GM23338 (cell line): Measurements from ENCODE around the gene PEX11A. TPM values are rescaled to one million over a fixed set of nuclear protein-coding genes. Genes with fewer than 3 reads are reported as not detected.

ENCODE experiments used
- ATAC-seq: fragments of 200-7000 bp; cut with Tn5 transposase; 3 replicates; pipeline ENCODE4 v1.9.1; 2020
- DNase-seq: peaks from one replicate; pipeline ENCODE4 v3.0.0-alpha.2; 2015; ENCODE audit warnings: low spot score
- H2AFZ ChIP-seq: fragments of 200-600 bp; sonication (generic); 2 replicates; pipeline ENCODE4 v1.8.0; 2016; ENCODE audit warnings: antibody characterized with exemption, mild to moderate bottlenecking, moderate library complexity
- H3F3A ChIP-seq: fragments of 200-600 bp; sonication (generic); replicated peaks from 2 replicates; pipeline ENCODE4 v1.8.0; 2017; ENCODE audit warnings: antibody characterized with exemption, mixed run types, low read depth
- H3K27ac ChIP-seq: fragments of 200-600 bp; sonication (generic); 2 replicates; pipeline ENCODE4 v1.6.1; 2016; ENCODE audit warnings: low read depth
- H3K27me3 ChIP-seq: fragments of 200-600 bp; sonication (generic); 2 replicates; pipeline ENCODE4 v1.8.0; 2016; ENCODE audit warnings: mild to moderate bottlenecking, mixed run types, moderate library complexity; ENCODE audit not compliant: insufficient read depth
- H3K36me3 ChIP-seq: fragments of 200-600 bp; sonication (generic); 2 replicates; pipeline ENCODE4 v1.8.0; 2016; ENCODE audit warnings: mild to moderate bottlenecking; ENCODE audit not compliant: insufficient read depth
- H3K4me1 ChIP-seq: fragments of 200-600 bp; sonication (generic); 2 replicates; pipeline ENCODE4 v1.8.0; 2016; ENCODE audit warnings: mild to moderate bottlenecking, moderate library complexity; ENCODE audit not compliant: insufficient read depth
- H3K4me2 ChIP-seq: fragments of 200-600 bp; sonication (generic); 2 replicates; pipeline ENCODE4 v1.7.1; 2017; ENCODE audit warnings: mixed run types
- H3K4me3 ChIP-seq: fragments of 200-600 bp; sonication (generic); 2 replicates; pipeline ENCODE4 v1.6.1; 2016; ENCODE audit warnings: mixed run types
- H3K79me2 ChIP-seq: fragments of 200-600 bp; sonication (generic); replicated peaks from 2 replicates; pipeline ENCODE4 v1.8.0; 2017; ENCODE audit warnings: mild to moderate bottlenecking; ENCODE audit not compliant: insufficient read depth
- H3K9me2 ChIP-seq: fragments of 200-600 bp; sonication (generic); 2 replicates; pipeline ENCODE4 v1.8.0; 2017; ENCODE audit not compliant: insufficient read depth
- H4K20me1 ChIP-seq: fragments of 200-600 bp; sonication (generic); replicated peaks from 2 replicates; pipeline ENCODE4 v1.8.0; 2017; ENCODE audit warnings: mild to moderate bottlenecking; ENCODE audit not compliant: insufficient read depth
- H3K27ac Mint-ChIP-seq: 2 replicates; pipeline ENCODE4 v1.8.0; 2020; ENCODE audit warnings: inconsistent platforms, mild to moderate bottlenecking, moderate library complexity, mixed read lengths
- H3K27me3 Mint-ChIP-seq: 3 replicates; pipeline ENCODE4 v1.8.0; 2022; ENCODE audit warnings: low read depth, mild to moderate bottlenecking, moderate library complexity, mixed read lengths, inconsistent platforms; ENCODE audit not compliant: insufficient read depth, poor library complexity
- H3K36me3 Mint-ChIP-seq: 3 replicates; pipeline ENCODE4 v1.8.0; 2021; ENCODE audit warnings: low read depth, mild to moderate bottlenecking, inconsistent platforms, moderate library complexity, mixed read lengths
- H3K4me1 Mint-ChIP-seq: 3 replicates; pipeline ENCODE4 v1.8.0; 2020; ENCODE audit warnings: mild to moderate bottlenecking, inconsistent platforms, mixed read lengths
- H3K4me3 Mint-ChIP-seq: 3 replicates; pipeline ENCODE4 v1.8.0; 2021; ENCODE audit warnings: moderate library complexity, mild to moderate bottlenecking, inconsistent platforms, mixed read lengths
- H3K9me3 Mint-ChIP-seq: 3 replicates; pipeline ENCODE4 v1.8.0; 2020; ENCODE audit warnings: moderate library complexity, mild to moderate bottlenecking, inconsistent platforms, mixed read lengths
- CREB1 ChIP-seq: fragments of 250-450 bp; sonication (Bioruptor Pico); IDR thresholded peaks from 2 replicates; pipeline ENCODE4 v1.5.0; 2020; ENCODE audit warnings: low read depth, mild to moderate bottlenecking, moderate library complexity
- CTCF ChIP-seq, 2 experiments: fragments of 200-600 bp in 1 of 2; sonication (generic) in 1 of 2; conservative IDR thresholded peaks; 2 replicates each; pipeline versions ENCODE4 v1.5.1 to v1.6.1; 2016 to 2017; ENCODE audit warnings: antibody characterized with exemption in 2 of 2, low read depth in 2 of 2, mild to moderate bottlenecking in 2 of 2, moderate library complexity in 1 of 2
- ETS1 ChIP-seq: IDR thresholded peaks from 2 replicates; pipeline ENCODE4 v1.6.1; 2016; ENCODE audit warnings: antibody characterized with exemption
- JUNB ChIP-seq: IDR thresholded peaks from one replicate; pipeline ENCODE4 v1.6.1; 2016; ENCODE audit warnings: antibody characterized with exemption; ENCODE audit not compliant: unreplicated experiment
- POLR2AphosphoS5 ChIP-seq: IDR thresholded peaks from 2 replicates; pipeline ENCODE4 v1.6.1; 2016; ENCODE audit warnings: antibody characterized with exemption, low read depth
- REST ChIP-seq: IDR thresholded peaks from one replicate; pipeline ENCODE4 v1.6.1; 2018; ENCODE audit warnings: antibody characterized with exemption; ENCODE audit not compliant: unreplicated experiment
- STAT1 ChIP-seq: IDR thresholded peaks from one replicate; pipeline ENCODE4 v1.6.1; 2016; ENCODE audit warnings: antibody characterized with exemption; ENCODE audit not compliant: unreplicated experiment
- ZNF331 ChIP-seq: fragments of 250-450 bp; sonication (Bioruptor Pico); IDR thresholded peaks from 2 replicates; pipeline ENCODE4 v1.5.0; 2020; ENCODE audit warnings: low read depth, mild to moderate bottlenecking, moderate library complexity
- ZNF462 ChIP-seq: fragments of 250-450 bp; sonication (Bioruptor Pico); IDR thresholded peaks from 2 replicates; pipeline ENCODE4 v1.5.0; 2020; ENCODE audit warnings: mild to moderate bottlenecking, moderate library complexity
- polyA plus RNA-seq: library from polyadenylated mRNA; unstranded; fragments of >200 nt; fragmentation: Nextera tagmentation; extraction: Ambion mirVana; gene quantifications from 2 replicates; pipeline ENCODE4 v1.2.1, GENCODE V29; 2016
- total RNA-seq: library from RNA; depleted of rRNA; stranded (reverse); fragments of >200 nt; shearing (Covaris generic); gene quantifications from 2 replicates; pipeline ENCODE4 v1.2.3, GENCODE V29; 2014

Gene PEX11A
- total and polyA plus RNA-seq, 2 experiments from 2014 or later, result 2.1 to 4.8 TPM

GRCh38 chr15:89670971-89671560 is 19.5 kb downstream of the PEX11A start (continued):
- TF ChIP-seq ZNF462, result no peak
- TF ChIP-seq CREB1 (CRISPR knock-in tag), result no peak
- no peak for TF ChIP-seq ETS1
- TF ChIP-seq POLR2AphosphoS5, result no peak
- no peak for TF ChIP-seq JUNB

GRCh38 chr15:89669941-89670340 is 20.6 kb downstream of the PEX11A start:
- H3F3A ChIP-seq, result no peaks in the 10 kb centered on the region
- Mint-ChIP-seq H3K36me3 (no peaks in the 10 kb centered on the region), H3K27ac (no peak overlapping the region), H3K9me3 (no peaks in the 10 kb centered on the region), H3K4me1 (peaks cover 15% of the 10 kb centered on the region), H3K4me3 (no peak overlapping the region), H3K27me3 (peaks cover 11% of the 10 kb centered on the region)
- H3K9me2 ChIP-seq, result no peaks in the 10 kb centered on the region
- H3K27ac ChIP-seq, result no peak overlapping the region
- H2AFZ ChIP-seq, result no peak overlapping the region
- no peaks in the 10 kb centered on the region for H4K20me1 ChIP-seq
- H3K27me3 ChIP-seq, result peaks cover 11% of the 10 kb centered on the region
- peaks cover 11% of the 10 kb centered on the region for H3K4me1 ChIP-seq
- TF ChIP-seq ETS1 (no peak), CTCF (conservative IDR thresholded peaks at IDR 0.05; ENCODE audit: low read depth in 2 of 2) (no peak), STAT1 (no peak), POLR2AphosphoS5 (no peak), JUNB (no peak), REST (no peak), ZNF331 (CRISPR knock-in tag) (no peak)
- no peak overlapping the region for H3K4me3 ChIP-seq
- DNase-seq, result no peak
- H3K36me3 ChIP-seq, result no peaks in the 10 kb centered on the region
- no peaks in the 10 kb centered on the region for H3K79me2 ChIP-seq
- no peak overlapping the region for H3K4me2 ChIP-seq
- no peak for ATAC-seq
